Mammary epithelial cell (primary cell): ENCODE measurements around the gene FBXO21.

Experiments used
- CTCF ChIP-seq, 2 donors: IDR thresholded peaks in 1 of 2; conservative IDR thresholded peaks in 1 of 2; 2 replicates each; pipeline ENCODE4 v1.5.1; 2011 to 2012; ENCODE audit warnings: inconsistent platforms in 2 of 2, low read length in 2 of 2, mild to moderate bottlenecking in 2 of 2, control low read depth in 1 of 2, low read depth in 1 of 2; ENCODE audit not compliant: insufficient read depth in 1 of 2; ENCODE audit errors: extremely low read depth in 1 of 2
- EZH2 ChIP-seq: IDR thresholded peaks from 2 replicates; pipeline ENCODE4 v1.6.1; 2012; ENCODE audit warnings: low read length, inconsistent platforms, borderline replicate concordance

GRCh38 chr12:117147639-117148038 lies 42.6 kb downstream of the FBXO21 start:
- no peak for TF ChIP-seq EZH2
- no peak for TF ChIP-seq CTCF (conservative IDR thresholded peaks at IDR 0.05 in 1 of 2, IDR thresholded peaks at IDR 0.05 in 1 of 2; ENCODE audit: extremely low read depth in 1 of 2, insufficient read depth in 1 of 2, low read depth in 1 of 2, low read length in 2 of 2)
